ENCODE measurements around the gene RILPL1.
"Not testable (repeated sequence)": the region's sequence is repeated elsewhere in the genome, so short reads cannot be mapped to it uniquely, and the experiment has no call there.

Gene RILPL1

DNA sequence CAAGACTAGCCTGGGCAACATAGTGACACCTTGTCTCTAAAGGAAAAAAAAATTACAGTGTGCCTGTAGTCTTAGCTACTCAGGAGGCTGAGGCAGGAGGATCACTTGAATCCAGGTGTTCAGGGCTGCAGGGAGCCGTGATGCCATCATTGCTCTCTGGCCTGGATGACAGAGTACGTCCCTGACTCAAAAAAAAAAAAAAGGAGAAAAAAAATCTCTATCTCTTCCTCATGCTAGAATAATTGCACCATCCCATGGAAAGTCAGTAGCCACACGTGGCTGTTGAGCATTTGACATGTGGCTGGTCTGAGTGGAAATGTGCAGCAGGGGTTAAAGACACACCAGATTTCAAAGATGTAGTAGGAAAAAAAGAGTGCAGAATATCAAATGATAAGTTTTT lies 3.8 kb downstream of the RILPL1 start:
- no peak for DNase-seq

DNA sequence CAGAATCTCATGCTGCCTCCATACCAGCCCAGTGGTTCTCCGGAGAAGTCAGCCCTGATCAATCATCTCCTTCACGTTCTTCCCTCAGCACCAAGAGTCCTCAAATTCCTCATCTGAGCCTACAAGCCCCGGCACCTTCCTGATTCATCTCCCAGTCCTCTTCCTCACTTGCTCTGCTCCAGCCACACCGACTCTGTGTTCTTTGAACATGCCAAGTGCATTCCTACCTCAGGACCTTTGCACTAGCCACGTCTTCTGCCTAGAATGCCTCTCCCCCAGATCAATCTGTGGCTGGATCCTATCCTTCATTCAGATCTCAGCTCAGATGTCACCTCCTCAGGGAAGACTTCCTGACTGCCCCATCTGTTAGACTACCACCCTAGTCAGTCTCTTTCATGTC lies 4.7 kb downstream of the RILPL1 start:
- DNase-seq = no peak

DNA sequence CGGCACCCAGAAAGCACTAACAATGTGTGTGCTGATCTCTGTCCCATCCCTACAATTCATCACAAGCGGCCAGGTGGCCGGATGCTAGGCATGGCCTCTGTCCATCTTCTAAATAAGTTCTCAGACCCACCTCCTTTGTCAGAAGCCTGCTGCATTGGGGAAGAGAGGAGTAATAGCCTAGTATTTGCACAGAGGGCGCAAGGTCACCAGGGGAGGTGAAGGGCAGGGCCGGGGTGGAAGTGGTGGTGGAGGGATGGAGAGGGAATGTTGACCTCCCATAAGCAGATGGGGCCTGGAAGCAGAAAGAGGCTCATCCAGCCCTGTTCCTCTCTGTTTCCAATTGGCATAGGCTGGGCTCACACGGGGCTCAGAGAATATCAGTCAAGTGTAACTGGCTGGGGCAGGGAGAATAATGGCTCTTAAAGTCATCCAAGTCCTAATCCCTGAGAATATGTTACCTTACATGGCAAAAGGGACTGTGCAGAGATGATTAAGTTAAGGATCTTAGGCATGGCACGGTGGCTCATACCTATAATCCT lies 6.9 kb downstream of the RILPL1 start:
- no peak for DNase-seq

DNA sequence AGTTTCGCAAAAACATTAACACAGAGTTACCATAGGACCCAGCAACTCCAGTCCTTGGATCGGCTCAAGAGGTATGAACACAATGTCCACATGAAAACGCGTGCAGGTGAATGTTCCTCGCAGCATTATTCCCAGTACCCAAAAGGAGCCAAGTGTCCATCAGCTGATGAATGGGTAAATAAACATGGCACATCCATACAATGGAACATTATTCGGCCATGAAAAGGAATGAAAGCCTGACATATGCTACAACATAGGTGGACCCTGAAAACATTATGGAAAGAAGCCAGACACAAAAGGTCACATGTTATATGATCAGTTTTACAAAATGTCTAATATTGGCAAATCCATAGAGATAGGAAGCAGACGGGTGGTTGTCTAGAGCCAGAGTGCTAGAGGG lies 9.1 kb downstream of the RILPL1 start:
- no peak for DNase-seq

DNA sequence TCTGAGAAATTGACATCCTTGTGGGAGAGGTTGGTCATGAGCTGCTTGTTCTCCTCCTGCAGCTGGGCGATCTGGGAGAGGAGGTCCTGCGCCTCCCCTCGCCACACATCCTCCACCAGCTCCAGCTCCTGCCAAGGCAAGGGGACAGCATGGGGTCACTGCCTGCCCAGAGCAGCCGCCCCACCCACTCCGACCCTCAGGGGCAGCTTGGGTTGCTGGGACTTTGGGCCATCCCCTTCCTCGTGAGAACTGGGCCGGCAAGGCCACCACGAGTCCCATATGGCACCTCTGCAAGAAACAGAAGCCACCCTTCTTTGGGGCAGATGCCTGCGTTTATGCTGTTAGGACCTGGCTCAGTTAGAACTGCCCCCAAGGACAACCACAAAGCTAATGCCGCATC lies 10.0 kb downstream of the RILPL1 start:
- no peak for DNase-seq

DNA sequence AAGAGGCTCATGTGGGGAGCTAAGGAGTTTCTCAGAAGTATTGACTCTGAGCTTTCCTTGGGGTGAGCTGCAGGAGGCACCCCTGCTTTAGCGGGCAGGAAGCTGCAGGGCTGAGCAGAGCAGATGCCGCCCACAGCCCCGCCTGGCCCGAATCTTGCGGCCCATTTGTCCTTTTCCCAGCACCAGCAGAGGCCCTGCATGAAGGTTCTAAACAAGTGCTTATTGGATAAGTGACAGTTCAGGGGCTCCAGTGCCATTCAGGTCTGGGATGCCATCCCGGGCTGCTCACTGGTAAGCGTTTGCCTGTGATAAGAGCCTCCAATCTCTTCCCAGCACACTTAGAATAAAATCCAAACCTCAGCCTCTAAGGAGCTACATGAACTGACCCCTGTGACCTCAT lies 11.4 kb downstream of the RILPL1 start:
- DNase-seq = no peak

DNA sequence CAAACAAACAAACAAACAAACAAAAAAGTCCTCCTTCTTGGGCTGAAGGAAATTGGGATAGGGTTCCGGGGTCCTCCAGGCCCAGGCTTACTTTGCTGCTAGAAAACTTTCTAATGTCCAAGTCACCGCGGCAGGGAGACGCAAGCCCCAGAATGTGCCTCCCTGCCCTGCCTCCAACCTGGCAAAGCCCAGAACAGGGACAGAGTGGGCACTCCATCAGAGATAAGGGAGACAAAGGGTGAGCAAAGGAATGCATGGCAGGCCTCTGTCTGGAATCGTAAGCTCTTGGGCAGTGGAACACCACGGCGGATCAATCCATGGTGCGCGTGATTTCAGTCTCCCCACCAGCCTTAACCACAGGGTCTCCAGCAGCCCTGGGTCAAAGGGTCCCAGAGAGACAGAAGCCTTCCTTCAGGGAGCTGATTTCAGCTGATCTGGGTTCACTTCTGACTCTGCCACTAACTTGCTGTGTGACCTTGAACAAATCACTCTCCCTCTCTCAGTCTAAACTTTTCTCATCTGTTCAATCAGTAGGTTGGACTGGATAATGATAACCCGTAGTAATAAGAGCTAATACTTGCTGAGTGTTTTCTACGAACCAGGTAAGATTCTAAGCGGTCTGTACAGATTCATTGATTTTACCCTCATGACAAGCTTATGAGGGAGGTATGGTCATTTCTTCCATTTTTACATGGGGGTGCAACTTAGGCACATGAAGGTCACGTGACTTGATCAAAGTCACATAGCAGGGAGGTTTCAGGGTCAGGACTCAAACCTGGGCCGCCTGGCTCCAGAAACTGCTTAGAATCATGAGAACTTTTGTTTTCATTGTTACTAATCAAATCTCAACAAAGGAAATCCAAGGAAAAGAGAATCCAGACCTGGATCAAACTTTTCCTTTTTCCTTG lies 12.7 kb downstream of the RILPL1 start:
- DNase-seq = no peak

DNA sequence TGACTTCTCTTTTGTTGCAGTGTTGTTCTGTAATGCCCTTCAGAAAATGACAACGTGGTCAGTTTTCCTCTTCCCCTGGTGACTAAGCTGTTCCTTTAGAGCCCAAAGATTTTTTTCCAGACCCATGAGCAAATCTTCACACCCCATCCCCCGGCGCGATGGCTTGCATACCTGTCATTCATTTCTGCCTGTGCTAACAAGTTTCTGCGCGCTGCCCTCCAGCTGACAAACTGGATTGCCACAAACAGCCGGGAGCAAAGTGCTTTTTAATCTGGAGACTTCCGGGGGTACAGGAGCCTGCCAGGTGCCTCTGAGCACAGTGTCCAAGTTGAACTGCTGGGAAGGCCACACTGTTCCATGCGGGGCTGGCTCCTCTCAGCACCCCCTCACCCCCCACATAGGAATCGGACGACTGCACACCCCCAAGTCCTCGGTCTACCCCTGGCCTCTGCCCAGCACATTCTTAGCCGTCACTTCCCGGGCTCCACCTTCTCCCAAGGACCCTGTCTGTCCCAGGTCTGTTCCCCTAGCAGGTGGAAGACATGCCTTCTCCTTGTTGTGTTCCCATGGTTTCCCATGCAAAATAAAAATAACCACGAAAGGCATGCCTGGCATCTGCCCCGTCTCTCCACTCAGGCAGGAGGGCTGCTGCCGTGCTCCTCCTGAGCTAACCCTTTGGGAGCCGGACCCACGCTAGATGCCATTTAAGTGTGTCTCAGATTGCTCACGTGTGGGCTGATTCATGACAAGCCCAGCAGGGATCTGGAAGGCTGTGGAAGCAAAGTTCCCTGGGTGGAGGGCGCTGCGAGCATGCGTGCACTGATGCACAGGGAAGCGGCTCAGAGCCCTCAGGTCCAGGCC lies 14.1 kb downstream of the RILPL1 start:
- DNase-seq = peak; percentile 45

DNA sequence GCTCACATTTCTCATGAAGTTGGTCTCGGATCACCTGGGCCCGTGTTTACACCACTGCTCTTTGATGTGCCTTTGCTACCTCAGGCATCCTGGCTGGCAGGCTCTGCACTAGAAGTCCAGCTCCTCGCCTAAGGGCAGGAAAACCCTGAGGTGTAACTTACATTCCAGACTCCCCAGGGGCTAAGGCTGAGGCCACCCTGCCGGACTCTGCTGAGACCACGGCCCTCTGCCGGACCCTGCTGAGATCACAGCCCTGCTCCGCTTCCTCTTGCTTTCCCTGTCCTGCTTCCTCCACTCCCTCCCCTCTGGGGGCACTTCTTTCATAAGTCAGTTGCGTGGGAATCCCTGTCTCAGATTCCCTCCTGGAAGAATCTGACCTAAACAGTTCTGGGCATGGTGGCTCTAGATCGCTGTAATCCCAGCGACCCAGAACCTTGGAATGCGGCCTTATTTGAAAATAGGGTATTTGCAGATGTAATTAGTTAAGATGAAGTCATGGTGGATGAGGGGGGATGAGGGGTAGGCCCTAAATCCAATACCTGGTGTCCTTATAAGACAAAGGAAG lies 17.2 kb downstream of the RILPL1 start:
- DNase-seq = no peak

DNA sequence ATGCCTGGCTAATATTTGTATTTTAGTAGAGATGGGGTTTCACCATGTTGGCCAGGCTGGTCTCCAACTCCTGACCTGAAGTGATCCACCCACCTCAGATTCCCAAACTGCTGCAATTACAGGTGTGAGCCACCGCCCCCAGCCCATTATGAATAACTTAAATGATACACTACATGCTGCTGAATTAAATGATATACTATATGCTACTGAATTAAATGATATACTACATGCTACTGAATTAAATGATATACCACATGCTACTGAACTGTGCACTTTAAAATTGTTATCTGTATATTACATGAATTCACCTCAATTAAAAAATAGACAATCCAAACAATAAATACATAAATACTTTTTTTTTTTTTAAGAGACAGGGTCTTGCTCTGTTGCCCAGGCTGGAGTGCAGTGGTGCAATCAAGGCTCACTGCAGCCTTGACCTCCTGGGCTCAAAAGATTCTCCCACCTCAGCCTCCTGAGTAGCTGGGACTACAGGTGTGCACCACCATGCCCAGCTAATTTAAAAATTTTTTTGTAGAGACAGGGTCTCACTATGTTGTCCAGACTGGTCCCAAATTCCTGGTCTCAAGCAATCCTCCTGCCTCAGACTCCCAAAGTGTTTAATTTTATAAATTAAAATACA lies 18.8 kb downstream of the RILPL1 start:
- DNase-seq = not testable (repeated sequence)

DNA sequence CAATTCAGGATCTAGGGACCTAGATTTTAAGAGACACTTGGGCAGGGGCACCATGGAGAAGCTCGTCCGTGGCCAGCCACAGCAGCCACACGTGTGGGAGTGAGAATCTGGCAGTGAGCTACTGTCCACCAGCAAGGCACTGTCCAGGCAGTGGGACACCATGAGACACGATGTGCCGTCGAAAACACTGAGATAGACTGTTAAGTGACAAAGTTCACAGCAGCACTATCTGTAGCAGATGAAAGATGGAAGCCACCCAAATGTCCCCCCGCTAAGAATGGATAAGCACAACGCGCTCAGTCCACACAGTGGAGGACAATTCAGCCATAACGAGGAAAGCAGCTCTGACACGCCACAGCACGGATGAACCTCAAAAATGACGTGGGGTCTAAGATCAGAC lies 19.7 kb downstream of the RILPL1 start:
- DNase-seq = no peak

DNA sequence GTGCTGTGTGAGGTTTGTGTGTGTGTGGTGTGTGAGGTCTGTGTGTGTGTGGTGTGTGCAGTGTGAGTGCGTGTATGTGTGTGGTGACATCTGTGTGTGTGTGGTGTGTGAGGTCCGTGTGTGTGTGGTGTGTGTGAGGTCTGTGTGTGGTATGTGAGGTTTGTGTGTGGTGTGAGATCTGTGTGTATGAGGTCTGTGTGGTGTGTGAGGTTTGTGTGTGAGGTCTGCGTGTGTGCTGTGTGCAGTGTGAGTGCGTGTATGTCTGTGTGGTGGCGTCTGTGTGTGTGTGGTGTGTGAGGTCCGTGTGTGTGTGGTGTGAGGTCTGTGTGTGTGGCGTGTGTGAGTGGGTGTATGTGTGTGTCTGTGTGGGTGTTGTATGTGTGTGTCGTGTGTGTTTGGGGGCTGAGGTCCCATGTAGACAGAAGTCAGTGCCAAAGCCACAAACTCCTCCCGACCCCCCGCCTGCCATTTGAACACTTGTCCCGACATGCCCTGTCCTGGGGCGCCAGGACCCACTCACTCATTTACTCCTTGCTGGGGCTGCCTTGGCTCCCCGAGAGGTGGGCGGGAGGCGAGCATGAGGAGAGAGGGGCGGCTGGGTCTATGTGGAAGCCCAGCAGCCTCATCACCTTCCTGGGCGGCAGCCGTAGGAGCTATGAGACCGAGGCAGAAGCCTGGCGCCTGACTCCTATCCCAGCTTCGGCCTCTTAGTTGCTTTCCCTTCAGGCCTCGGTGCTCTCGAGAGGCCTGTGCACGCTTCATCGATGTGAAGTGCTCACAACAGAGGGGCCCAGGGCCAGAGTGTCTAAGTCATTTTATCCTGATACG lies 20.5 kb downstream of the RILPL1 start:
- DNase-seq = peak; percentile 67

DNA sequence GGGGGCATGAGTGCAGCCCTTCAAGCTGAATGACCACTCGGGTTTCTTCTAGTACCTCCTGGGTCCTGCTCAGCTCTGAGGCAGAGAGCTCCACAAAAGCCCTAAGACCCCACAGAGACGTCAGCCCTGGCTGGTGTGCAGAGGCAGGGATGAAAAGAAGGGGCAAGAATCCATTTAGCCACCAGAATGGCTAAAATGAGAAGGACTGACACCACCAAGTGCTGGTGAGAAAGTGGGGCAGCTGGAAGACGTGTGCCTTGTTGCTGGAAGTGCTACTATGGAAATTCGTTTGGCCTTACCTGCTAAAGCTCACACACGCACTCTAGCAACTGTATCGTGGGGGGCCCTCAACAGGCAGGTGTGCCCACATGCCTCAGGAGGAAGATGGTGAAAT lies 26.7 kb downstream of the RILPL1 start:
- DNase-seq = no peak

DNA sequence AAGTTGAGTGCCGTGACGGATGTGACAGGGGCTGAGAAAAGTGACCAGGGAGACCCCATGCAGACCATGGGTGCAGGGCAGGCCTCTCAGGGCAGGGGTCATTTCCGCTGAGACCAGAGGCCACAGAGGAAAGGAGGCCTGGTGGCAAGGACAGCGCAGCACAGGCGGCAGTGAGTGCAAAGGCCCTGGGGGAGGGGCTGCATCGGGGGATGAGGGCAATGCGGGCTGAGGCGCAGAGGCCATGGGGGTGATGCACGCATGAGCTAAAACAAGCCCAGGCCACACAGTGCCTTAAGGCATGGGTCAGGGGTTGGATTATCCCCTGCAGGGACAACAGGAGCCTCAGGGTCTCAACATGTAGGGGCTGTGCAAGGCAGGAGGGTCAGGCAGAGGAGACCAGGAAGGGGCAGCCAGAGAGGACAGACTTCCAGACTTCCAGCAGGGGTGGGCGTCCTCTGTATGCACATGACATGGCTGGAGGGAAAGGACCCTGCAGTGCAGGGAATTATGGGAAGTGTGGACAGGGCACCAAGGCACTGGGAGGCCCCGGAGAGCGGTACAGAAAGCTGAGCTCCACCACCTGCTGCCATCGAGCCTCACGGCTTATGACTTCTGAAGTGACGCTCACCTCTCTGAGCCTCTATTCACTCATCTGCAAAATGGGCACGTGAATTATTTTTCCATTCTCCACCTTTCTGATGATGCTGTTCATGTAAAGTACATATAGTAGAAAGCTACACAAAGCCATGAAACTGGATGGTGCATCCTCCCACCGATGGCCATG lies 27.3 kb downstream of the RILPL1 start:
- DNase-seq = no peak

DNA sequence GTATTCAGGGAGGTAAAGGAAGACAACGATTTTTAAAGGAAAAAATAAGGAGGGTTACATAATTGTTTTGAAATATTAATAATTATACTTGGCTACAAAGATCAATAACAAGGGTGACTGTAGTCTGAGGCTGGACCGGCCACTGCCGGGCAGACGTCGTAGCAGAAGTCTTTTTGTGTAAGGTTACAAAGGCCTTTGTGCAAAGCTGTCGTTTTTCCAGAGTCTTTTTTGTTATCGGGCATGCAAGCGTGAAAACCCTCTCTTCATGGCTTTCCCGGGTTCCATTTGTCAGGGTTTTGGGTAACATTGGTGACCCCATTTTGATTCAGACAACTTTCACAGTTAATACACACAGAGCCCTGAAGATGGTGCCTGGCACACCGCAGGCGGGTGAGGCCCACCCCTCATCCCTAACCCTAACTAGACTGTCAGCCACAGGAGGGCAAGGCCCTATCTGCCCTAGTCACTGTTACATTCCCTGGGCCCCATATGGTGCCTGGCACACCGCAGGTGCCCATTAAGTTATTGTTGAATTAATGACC lies 31.3 kb downstream of the RILPL1 start:
- DNase-seq = no peak

DNA sequence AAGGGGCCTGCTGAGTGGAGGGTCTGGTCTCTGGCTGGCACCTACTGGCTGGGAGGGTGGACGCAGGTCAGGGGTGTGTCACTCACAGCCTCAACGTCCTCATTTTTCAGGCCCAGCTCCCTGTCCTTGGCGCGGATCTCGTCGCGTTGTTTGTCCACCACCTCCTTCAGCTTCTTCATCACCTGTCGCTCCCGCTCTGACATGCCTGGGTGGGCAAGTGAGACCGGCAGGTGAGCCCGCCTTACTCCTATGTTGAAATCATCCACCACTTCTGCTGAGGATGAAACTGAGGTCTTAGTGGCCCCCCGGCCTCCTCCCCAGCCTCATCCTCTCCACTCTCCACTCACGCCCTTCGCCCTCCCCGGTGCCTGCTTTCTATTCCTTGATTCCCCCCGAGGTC lies 34.2 kb downstream of the RILPL1 start:
- DNase-seq = no peak

DNA sequence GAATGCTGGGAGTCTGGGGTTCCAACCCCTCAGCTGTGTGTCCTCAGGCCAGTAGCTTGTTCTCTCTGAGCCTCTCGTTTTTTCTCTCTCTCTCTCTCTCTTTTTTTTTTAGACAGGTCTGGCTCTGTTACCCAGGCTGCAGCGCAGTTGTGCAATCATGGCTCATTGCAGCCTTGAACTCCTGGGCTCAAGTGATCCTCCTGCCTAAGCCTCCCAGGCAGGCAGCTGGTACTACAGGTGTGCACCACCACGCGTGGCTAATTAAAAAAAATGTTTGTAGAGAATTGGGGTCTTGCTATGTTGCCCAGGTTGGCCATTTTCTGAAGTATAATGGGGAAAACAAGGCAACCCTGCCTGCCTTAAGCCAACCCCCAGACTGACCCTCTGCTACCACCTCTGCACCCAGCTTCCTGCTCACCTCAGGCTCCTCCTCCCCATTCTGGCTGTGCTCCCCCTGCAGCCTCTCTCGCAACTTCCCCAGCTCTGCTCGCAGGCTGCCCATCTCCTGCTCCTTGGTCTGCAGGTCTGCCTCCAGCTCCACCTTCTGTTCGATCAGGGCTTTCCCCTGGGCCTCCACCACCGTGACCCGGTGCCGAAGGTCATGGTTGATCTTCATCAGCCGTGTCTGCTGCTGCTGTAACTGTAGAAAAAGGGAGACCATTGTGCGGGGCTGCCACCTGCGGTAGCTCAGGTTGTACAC lies 35.2 kb downstream of the RILPL1 start:
- no peak for DNase-seq

DNA sequence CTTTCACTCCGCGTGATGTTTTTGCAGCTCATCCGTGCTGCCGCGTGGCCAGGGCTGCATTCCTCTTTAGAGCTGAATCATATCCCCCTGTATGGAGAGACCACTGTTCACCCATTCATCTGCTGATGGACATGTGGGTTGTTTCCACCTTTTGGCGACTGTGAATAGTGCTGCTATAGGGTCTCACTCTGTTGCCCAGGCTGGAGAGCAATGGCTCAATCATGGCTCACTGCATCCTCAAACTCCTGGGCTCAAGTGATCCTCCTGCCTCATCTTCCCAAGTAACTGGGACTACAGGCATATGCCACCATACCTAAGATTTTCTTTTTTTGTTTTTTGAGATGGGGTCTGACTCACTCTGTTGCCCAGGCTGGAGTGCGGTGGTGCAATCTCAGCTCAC lies 36.5 kb downstream of the RILPL1 start:
- DNase-seq = no peak

DNA sequence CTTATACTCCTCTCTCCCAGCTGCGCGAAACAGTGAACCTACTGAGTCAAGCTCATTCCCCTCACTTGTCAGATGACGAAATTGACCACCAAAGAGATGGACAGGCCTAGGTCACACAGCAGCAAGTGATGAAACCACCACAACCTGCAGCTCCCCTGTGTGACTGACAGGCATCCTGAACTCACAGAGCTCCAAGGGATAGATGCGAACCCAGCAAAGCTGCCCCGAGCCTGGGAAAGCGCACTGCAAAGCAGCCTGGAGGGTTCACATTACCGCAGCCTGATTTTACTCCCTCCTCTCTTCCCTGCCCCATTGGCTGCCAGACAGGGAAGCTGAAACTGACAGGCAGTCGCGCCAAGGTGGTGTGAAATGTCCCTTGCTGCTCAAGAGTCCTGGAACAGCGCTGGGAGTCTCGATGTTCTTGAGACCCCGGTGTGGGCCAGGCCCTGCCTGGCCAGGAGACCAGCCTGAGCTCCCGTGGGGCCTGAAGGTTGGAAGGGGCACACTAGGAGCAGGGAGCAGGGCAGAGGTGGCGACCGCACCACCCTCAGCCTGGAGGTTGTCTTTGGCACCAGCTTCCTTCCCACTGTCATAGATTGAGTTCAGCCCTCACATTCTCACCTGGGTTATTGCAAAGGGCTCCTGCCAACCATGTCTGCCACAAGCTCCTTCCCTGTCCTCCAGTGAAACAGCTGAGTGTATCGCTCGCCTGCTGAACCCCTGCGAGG lies 39.2 kb downstream of the RILPL1 start:
- DNase-seq = no peak

Measured in NCI-H510A treated with DMSO at 0.1 percent for 48 hours (cell line).